HepG2 (cell line): ENCODE data around the gene CHID1. TPM values are rescaled to one million over a fixed set of nuclear protein-coding genes. Genes with fewer than 3 reads are reported as not detected.

ENCODE experiments used
- AHR ChIP-seq: IDR thresholded peaks from 2 replicates; pipeline ENCODE4 v1.6.1; 2018; ENCODE audit warnings: missing genetic modification reagents, missing compliant biosample characterization
- KDM1A ChIP-seq: IDR thresholded peaks from 2 replicates; pipeline ENCODE4 v1.6.1; 2016; ENCODE audit warnings: missing compliant biosample characterization
- PHF20 ChIP-seq: sonication (generic); formaldehyde crosslinking; IDR thresholded peaks from 2 replicates; pipeline ENCODE4 v1.5.0; 2020; ENCODE audit warnings: mild to moderate bottlenecking, missing genetic modification reagents
- PHF21A ChIP-seq: sonication (generic); formaldehyde crosslinking; IDR thresholded peaks from 2 replicates; pipeline ENCODE4 v1.5.0; 2020; ENCODE audit warnings: mild to moderate bottlenecking, missing genetic modification reagents
- SRSF9 ChIP-seq: fragments of 200-400 bp; formaldehyde crosslinking; IDR thresholded peaks from 2 replicates; pipeline ENCODE4 v1.6.1; 2018; ENCODE audit warnings: borderline replicate concordance, mild to moderate bottlenecking, low read depth, low read length; ENCODE audit not compliant: insufficient read depth, poor library complexity, severe bottlenecking
- ZFP1 ChIP-seq: IDR thresholded peaks from 2 replicates; pipeline ENCODE4 v1.6.1; 2016
- ZNF230 ChIP-seq: sonication (generic); formaldehyde crosslinking; IDR thresholded peaks from 2 replicates; pipeline ENCODE4 v1.4.0; 2020; ENCODE audit warnings: mild to moderate bottlenecking, missing genetic modification reagents
- ZNF292 ChIP-seq: sonication (generic); formaldehyde crosslinking; IDR thresholded peaks from 2 replicates; pipeline ENCODE4 v1.8.1; 2022; ENCODE audit warnings: mild to moderate bottlenecking, low read depth, missing genetic modification reagents, borderline replicate concordance
- ZNF343 ChIP-seq: sonication (generic); formaldehyde crosslinking; IDR thresholded peaks from 2 replicates; pipeline ENCODE4 v1.4.0; 2020; ENCODE audit warnings: mild to moderate bottlenecking, missing genetic modification reagents
- ZNF615 ChIP-seq: sonication (generic); formaldehyde crosslinking; IDR thresholded peaks from 2 replicates; pipeline ENCODE4 v1.5.0; 2020; ENCODE audit warnings: mild to moderate bottlenecking, missing genetic modification reagents, borderline replicate concordance
- ZNF678 ChIP-seq: sonication (generic); formaldehyde crosslinking; IDR thresholded peaks from 2 replicates; pipeline ENCODE4 v1.4.0; 2020; ENCODE audit warnings: mild to moderate bottlenecking, missing genetic modification reagents
- polyA plus RNA-seq, 8 experiments: library from polyadenylated mRNA; depleted of rRNA in 3 of 8; stranded (reverse) in 7 of 8; unstranded in 1 of 8; fragments of >200 nt; fragmentation: Illumina TruSeq in 4 of 8; extraction: Trizol in 4 of 8; gene quantifications; 2 replicates each; pipeline versions ENCODE4 v1.2.1 to v1.2.3, GENCODE V29; 2011 to 2016; ENCODE audit warnings: low read depth in 4 of 8, missing spikeins in 1 of 8, mixed read lengths in 1 of 8; ENCODE audit not compliant: insufficient read depth in 1 of 8
- total RNA-seq, 5 experiments: library from RNA; depleted of rRNA; stranded (reverse); fragments of >200 nt; fragmentation: Illumina TruSeq; extraction: Trizol; gene quantifications; 2 replicates each; pipeline ENCODE4 v1.2.3, GENCODE V29; 2016; ENCODE audit warnings: low read depth in 1 of 5
- TF ChIP-seq, protein P1 (sequence below): sonication (generic); formaldehyde crosslinking; IDR thresholded peaks from 2 replicates; pipeline ENCODE4 v1.5.0; 2020; ENCODE audit warnings: mild to moderate bottlenecking, missing genetic modification reagents, borderline replicate concordance
- TF ChIP-seq, protein P2 (sequence below): sonication (generic); formaldehyde crosslinking; IDR thresholded peaks from 2 replicates; pipeline ENCODE4 v1.9.0; 2022; ENCODE audit warnings: low read depth, missing genetic modification reagents
- TF ChIP-seq, protein P3 (sequence below): IDR thresholded peaks from 2 replicates; pipeline ENCODE4 v1.6.1; 2012; ENCODE audit warnings: inconsistent platforms
- TF ChIP-seq, protein P4 (sequence below): sonication (generic); formaldehyde crosslinking; IDR thresholded peaks from 2 replicates; pipeline ENCODE4 v1.4.0; 2020; ENCODE audit warnings: mild to moderate bottlenecking, missing genetic modification reagents
- TF ChIP-seq, protein P5 (sequence below): sonication (generic); formaldehyde crosslinking; IDR thresholded peaks from 2 replicates; pipeline ENCODE4 v1.4.0; 2020; ENCODE audit warnings: low read depth, mild to moderate bottlenecking, missing genetic modification reagents

Gene CHID1
- total and polyA plus RNA-seq, 2 of the 13 experiments (the other 11 are each of a cell fraction or from before 2014, with no cell fraction given) = 65.1 to 93.6 TPM

DNA sequence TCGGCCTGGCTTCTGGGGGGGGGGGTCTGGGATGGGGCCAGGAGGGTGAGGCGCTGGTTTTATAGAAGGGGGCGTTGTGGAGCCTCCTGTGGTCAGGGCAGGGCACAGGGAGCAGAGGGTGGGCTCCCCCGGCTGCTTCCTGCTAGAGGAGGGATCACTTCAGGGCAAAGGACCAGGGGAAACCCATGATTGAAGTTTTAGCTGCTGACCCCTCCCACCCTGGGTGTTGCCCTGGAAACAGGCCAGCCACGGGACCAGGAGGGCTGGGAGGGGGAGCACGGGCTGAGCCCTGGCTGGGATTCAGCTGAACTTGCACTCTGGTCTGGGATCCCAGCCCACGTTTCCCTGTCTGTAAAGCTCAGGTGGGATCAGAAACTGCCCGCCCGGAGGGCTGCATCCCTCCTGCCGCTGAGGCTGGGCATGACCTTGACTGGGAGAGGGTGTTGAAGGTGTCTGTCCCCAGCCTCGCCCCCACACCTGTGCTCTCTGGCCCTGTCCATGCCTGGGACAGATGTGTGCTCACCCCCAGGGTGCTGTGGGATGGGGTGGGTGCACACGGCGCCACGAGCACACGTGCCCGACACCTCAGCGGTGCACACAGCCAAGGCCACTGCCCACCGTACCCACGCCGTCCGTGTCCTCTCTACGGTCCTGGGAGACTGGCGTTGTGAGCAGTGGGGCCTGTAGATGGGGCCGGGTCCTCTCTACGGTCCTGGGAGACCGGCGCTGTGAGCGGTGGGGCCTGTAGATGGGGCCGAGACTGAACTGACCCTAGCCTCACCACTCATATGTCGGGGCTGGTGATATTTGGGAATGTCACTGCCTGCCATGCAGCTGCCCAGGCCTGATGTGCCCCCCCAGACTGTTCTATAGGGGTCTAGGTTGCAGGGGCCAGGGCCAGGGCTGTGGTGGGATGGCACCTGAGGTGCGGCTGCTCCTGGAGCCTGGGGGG is 65.6 kb downstream of the CHID1 start (continued):
- TF ChIP-seq, protein P1, sequence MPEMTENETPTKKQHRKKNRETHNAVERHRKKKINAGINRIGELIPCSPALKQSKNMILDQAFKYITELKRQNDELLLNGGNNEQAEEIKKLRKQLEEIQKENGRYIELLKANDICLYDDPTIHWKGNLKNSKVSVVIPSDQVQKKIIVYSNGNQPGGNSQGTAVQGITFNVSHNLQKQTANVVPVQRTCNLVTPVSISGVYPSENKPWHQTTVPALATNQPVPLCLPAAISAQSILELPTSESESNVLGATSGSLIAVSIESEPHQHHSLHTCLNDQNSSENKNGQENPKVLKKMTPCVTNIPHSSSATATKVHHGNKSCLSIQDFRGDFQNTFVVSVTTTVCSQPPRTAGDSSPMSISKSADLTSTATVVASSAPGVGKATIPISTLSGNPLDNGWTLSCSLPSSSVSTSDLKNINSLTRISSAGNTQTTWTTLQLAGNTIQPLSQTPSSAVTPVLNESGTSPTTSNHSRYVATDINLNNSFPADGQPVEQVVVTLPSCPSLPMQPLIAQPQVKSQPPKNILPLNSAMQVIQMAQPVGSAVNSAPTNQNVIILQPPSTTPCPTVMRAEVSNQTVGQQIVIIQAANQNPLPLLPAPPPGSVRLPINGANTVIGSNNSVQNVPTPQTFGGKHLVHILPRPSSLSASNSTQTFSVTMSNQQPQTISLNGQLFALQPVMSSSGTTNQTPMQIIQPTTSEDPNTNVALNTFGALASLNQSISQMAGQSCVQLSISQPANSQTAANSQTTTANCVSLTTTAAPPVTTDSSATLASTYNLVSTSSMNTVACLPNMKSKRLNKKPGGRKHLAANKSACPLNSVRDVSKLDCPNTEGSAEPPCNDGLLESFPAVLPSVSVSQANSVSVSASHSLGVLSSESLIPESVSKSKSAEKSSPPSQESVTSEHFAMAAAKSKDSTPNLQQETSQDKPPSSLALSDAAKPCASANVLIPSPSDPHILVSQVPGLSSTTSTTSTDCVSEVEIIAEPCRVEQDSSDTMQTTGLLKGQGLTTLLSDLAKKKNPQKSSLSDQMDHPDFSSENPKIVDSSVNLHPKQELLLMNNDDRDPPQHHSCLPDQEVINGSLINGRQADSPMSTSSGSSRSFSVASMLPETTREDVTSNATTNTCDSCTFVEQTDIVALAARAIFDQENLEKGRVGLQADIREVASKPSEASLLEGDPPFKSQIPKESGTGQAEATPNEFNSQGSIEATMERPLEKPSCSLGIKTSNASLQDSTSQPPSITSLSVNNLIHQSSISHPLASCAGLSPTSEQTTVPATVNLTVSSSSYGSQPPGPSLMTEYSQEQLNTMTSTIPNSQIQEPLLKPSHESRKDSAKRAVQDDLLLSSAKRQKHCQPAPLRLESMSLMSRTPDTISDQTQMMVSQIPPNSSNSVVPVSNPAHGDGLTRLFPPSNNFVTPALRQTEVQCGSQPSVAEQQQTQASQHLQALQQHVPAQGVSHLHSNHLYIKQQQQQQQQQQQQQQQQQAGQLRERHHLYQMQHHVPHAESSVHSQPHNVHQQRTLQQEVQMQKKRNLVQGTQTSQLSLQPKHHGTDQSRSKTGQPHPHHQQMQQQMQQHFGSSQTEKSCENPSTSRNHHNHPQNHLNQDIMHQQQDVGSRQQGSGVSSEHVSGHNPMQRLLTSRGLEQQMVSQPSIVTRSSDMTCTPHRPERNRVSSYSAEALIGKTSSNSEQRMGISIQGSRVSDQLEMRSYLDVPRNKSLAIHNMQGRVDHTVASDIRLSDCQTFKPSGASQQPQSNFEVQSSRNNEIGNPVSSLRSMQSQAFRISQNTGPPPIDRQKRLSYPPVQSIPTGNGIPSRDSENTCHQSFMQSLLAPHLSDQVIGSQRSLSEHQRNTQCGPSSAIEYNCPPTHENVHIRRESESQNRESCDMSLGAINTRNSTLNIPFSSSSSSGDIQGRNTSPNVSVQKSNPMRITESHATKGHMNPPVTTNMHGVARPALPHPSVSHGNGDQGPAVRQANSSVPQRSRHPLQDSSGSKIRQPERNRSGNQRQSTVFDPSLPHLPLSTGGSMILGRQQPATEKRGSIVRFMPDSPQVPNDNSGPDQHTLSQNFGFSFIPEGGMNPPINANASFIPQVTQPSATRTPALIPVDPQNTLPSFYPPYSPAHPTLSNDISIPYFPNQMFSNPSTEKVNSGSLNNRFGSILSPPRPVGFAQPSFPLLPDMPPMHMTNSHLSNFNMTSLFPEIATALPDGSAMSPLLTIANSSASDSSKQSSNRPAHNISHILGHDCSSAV (CRISPR knock-in tag) = no peak
- no peak for TF ChIP-seq PHF21A
- TF ChIP-seq ZNF230 (CRISPR knock-in tag) = no peak
- TF ChIP-seq, protein P2, sequence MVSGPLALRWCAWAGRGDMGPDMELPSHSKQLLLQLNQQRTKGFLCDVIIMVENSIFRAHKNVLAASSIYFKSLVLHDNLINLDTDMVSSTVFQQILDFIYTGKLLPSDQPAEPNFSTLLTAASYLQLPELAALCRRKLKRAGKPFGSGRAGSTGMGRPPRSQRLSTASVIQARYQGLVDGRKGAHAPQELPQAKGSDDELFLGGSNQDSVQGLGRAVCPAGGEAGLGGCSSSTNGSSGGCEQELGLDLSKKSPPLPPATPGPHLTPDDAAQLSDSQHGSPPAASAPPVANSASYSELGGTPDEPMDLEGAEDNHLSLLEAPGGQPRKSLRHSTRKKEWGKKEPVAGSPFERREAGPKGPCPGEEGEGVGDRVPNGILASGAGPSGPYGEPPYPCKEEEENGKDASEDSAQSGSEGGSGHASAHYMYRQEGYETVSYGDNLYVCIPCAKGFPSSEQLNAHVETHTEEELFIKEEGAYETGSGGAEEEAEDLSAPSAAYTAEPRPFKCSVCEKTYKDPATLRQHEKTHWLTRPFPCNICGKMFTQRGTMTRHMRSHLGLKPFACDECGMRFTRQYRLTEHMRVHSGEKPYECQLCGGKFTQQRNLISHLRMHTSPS (CRISPR knock-in tag) = 0 out of 2 replicates have a peak, but pooled peaks have one; percentile 65
- TF ChIP-seq KDM1A (CRISPR knock-in tag) = no peak
- 0 out of 2 replicates have a peak, but pooled peaks have one; percentile 47 for TF ChIP-seq AHR (CRISPR knock-in tag)
- no peak for TF ChIP-seq SRSF9
- TF ChIP-seq, protein P3, sequence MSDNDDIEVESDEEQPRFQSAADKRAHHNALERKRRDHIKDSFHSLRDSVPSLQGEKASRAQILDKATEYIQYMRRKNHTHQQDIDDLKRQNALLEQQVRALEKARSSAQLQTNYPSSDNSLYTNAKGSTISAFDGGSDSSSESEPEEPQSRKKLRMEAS = 0 out of 2 replicates have a peak, but pooled peaks have one; percentile 18
- TF ChIP-seq PHF20 = peak; percentile 41; the same call in 1 of the 2 replicates
- no peak for TF ChIP-seq ZNF292 (CRISPR knock-in tag)
- TF ChIP-seq ZFP1 (CRISPR knock-in tag) = no peak
- TF ChIP-seq, protein P4, sequence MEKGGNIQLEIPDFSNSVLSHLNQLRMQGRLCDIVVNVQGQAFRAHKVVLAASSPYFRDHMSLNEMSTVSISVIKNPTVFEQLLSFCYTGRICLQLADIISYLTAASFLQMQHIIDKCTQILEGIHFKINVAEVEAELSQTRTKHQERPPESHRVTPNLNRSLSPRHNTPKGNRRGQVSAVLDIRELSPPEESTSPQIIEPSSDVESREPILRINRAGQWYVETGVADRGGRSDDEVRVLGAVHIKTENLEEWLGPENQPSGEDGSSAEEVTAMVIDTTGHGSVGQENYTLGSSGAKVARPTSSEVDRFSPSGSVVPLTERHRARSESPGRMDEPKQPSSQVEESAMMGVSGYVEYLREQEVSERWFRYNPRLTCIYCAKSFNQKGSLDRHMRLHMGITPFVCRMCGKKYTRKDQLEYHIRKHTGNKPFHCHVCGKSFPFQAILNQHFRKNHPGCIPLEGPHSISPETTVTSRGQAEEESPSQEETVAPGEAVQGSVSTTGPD (CRISPR knock-in tag) = no peak
- TF ChIP-seq, protein P5, sequence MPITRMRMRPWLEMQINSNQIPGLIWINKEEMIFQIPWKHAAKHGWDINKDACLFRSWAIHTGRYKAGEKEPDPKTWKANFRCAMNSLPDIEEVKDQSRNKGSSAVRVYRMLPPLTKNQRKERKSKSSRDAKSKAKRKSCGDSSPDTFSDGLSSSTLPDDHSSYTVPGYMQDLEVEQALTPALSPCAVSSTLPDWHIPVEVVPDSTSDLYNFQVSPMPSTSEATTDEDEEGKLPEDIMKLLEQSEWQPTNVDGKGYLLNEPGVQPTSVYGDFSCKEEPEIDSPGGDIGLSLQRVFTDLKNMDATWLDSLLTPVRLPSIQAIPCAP (CRISPR knock-in tag) = no peak
- no peak for TF ChIP-seq ZNF678 (CRISPR knock-in tag)
- no peak for TF ChIP-seq ZNF615 (CRISPR knock-in tag)
- no peak for TF ChIP-seq ZNF343 (CRISPR knock-in tag)
